GOT3 (cell line): Measurements from ENCODE around the gene ITPK1.

ENCODE experiments used
- DNase-seq: peaks from one replicate; lab custom pipeline; 2025; ENCODE audit warnings: mixed read lengths; lab: John Stamatoyannopoulos, UW

ITPK1 gene

DNA sequence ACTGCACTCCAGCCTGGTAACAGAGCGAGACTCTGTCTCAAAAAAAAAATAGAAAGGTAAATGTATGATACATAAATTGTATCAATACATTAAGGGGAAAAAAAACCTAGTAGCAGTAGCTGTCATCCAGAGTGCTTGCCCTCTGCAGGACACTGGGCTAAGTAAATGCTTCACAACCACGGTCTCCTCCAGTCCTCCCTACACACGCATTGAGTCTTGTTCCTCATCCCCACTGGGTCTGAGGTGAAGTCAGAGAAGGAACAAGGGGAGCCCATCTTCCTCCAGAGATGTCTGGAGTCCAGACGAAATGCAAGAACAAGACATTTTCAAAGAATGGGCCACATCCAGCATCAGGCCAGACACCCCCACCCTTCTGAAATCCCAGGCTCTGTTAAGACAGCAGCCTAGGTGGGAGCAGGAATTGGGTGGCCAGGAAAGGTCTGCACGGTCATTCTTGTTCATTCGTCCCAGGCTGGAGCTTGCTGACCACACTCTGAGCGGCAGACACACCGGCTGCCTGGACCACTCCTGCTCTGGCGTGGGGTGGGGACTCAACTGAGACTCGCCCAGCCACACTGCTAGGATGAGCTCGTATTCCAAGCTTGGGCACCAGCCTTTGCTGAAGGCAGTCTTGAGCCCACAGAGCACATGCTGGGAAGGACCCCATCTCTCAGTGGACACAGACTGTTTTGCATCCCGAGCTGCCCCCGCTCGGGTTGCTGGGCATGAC, 147.3 kb downstream of the ITPK1 start:
- no peak for DNase-seq

DNA sequence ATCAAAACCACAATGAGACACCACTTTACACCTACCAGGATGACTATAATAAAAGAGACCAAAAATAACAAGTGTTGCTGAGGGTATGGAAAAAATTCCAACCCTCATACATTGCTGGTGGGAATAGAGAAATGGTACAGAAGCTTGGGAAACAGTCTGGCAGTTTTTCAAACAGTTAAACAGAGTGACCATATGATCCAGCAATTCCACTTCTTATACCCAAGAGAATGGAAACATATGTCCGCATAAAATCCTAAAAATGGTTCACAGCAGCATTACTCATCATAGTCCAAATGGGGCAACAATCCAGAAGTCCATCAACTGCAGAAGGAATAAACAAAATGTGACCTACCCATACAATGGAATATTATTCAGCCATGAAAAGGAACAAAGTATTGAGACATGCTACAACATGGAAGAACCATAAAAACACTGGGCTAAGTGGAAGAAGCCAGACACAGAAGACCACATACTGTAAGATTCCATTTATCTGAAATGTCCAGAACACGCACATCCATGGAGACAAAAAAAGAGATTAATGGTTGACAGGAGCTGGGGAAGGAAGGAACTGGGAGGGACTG, 148.3 kb downstream of the ITPK1 start:
- no peak for DNase-seq

DNA sequence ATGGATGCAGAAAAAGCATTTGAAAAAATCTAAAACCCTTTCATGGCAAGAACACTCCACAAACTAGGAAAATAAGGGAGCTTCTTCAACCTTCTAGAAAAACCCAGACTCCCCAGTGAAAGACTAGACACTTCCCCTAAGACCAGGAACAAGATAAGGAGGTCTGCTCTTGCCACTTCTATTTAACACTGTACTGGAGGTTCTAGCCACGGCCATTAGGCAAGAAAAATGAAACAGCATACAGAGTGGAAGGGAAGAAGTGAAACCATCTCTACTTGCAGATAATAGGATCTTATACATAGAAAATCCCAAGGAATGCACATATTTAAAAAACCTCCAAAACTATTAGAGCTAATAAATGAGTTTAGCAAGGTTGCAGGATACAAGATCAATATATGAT, 150.4 kb downstream of the ITPK1 start:
- no peak for DNase-seq

DNA sequence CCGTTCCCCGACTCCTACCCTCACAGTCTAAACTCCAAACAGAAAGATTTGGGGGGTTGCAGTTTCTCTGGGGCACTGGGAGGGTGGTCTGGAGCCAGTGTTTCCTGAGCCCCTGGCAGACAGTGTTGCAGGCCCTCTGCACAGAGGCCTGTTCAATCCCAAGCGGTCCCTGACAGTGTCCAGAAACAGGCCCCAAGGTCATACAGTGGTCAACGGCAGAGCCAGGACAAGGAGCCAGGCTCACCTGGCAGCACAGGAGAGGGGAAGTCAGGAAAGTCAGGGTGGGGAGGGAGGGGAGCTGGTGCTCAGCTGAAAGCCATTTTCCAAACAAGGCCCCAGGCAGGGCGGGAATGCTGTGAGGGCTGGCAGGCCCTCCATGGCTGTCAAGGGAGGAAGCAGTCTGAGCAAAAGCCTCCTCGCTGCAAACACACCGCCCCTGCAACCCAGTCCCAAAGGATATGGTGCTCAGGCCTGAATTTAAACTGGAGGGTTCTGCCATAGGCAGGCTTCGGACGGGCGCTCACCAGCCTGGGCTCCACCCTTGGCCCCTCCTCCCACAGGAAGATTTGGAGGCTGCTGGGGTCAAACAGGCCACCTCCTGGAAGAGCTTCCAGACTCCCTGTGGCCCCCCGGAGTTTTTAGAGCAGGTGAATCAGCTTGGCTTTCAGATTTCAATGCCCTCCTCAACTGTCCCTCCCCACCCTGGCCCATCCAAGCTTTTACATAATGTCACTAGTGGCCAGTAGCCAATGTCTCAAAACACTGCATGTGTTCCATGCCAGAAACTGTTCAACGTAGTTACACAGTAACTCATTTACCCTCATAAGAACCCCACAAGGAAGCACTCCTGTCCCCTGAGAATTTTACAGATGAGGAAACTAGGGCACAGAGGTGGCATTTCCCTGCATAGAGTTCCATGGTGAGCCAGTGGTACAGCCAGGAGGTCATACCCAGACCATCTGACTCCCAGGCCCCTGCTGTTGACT, 151.3 kb downstream of the ITPK1 start:
- no peak for DNase-seq

DNA sequence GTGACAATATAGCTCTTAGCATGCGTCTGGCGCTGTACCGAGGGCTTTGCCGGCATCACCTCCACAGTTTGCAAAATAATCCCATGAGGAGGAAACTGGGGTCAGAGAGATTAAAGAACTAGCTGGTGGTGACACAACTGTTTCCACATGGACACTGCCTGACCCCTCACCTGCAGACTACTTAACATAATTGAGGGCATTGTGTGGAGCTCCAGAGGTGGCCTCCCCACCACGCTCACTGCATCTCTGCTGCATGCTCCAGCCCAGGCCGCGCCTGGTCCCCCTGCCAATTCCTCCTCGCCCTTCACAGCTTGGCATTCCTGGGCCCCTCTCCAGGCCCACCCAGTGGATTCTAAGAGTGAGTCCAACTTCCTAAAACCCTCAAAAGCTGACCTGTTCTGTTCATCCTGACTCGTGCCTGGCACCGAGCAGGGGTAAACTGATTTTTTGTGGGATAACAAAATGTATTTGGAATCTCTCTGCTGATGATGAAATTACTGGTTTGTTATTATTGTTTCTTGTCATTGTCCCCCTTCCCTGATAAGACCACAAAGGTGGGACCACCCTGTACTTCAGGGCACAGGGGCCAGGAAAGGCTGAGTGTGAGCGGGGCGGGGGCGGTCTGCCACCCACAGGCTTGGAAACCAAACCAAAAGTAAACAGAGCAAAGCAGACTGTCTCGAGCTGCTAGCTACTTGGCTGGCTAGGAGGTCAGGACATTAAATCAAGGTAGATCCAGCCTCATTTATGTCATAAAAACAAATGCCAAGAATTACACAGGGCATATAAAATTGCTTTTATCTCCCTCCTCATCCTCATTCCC, 152.2 kb downstream of the ITPK1 start:
- no peak for DNase-seq

DNA sequence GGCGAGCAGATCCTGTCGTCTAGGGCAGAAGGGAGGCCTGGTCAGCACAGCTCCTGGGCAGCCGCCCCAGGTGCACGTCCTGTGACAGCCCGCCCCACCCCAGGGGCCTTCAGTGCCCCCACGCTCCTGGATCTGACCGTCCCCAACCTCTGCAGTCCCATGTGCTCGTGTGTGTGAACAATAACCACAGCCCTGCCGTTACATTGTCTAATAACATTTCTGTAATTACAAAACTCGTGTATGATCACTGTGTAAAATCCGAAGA, 153.0 kb downstream of the ITPK1 start:
- no peak for DNase-seq

DNA sequence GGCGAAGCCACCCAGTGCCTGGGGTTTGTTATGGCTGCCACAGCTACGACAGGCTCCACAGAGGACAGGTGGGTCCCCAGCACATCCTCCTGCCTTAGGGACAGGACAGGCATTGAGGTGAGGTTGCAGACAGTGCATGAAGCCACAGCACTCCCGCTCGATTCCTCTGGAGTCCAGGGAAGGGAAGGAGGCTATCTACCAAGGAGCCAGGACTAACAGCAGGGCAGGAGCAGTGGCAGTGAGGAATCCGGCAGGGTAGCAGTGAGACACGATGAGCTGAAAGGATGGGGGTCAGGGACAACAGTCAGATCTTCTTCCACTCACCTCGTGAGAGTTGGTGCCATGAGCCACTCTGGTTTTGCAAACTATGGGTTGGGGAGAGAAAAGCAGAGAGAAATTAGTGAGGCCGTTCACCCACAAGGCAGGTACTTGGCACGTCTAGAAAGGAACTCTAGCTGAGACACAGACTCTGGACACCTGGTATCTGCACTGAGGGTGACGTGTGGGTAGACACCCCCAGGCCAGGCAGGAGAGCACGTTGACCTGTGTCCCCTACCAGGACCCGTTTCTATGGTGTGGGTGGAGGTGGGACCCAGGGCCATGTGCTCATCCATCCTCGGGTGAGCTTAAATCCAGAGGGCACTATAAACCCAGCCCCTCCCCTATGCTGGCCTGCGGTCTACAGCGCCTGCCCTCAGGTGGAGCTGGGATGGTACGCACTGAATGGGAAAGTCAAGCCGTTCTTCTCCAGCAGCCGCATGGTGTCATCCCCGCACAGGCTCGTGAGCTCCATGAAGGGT, 153.5 kb downstream of the ITPK1 start:
- DNase-seq, result no peak

DNA sequence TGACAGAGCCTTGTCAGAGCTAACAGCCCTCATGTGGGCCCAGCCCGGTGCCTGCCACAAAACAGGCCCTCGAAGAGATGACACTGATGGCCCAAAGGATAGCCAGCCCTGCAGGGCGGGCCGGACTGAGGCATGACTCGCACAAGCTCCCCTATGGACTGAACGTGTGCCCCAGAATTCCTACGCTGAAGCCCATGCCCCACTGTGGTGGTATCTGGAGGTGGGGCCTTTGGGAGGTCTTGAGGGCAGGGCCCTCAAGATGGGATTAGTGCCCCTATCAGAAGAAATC, 154.2 kb downstream of the ITPK1 start:
- DNase-seq, result no peak

DNA sequence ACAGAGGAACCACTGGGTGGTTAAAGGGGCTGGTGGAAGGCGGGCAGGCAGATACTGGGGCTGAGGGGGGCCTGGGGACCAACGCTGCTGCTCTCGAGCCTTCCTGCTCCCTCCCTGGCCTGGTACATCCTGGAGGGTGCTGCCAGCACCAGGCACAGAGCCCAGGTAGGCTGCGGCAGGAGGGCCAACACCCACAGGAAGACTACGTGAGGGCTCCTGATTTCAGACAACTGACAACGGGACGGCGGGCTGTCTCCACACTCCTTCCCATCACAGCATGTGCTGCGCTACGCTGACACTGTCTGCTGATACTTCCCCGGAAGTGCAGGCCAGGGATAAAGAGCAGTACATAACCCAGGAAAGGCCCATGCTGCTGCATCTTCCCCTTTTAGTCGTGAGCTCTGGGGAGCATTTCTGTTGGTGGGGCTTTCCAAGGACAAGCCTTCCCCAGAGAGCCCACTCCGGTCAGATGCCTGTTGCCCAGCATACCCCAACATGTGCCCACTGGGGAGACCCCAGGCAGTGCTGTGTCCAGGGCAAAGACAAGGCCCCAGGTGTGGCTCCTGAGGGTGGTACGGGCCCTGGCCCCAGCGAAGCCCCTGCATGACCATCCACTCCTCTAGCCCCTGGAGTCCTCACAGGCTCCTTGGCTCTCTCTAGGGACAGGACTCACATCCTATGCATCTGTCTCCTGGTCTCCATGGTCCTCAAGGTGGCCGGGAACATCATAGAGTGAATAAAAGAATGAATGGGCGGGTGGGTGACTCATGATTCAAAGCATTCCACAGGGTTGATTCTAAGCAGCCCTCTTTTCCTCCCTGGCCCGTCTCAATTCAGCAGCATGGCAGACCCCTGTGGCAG, 154.8 kb downstream of the ITPK1 start:
- DNase-seq, result no peak

DNA sequence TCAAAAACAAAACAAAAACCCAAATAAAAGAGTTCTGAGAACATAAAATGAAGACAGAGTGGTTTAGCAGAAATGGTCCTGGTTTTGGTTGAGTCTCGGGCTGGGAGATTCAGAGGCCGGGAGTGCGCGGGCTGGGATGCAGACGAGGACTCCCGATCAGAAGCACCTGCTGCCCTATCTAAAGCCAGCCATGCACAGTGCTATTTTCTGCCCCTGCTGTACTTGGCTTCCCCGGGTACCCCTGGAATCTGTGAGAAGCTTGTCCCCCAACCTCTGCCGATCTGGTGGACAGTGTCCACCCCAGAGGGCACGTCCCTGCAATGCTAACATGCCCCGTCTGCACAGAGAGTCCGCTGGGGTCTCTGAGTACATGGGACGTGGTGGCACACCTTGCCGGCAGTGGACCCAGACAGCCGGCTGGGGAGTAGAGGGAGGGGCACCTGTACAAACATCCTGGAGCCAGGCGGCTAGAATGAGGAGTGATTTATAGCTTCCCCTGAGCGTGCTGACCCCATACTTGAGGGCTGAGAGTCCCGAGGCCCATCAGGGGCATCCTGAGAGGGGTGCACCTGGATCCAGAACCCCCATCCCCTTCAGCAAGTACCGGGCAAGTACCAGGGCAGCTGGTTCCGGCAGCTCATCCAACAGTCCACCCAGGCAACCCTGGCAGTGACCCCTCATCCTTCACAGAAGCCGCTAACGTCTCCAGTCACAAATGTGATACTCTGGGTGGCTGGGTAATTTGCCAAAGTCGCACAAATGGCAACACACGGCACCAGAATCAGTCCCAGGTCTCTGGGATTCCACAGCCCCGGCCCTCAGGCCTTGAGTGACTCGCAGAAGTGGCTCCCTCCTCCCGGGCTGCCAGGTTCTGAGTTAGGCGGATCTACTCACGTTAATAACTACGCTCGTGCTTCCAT, 155.7 kb downstream of the ITPK1 start:
- DNase-seq, result no peak

DNA sequence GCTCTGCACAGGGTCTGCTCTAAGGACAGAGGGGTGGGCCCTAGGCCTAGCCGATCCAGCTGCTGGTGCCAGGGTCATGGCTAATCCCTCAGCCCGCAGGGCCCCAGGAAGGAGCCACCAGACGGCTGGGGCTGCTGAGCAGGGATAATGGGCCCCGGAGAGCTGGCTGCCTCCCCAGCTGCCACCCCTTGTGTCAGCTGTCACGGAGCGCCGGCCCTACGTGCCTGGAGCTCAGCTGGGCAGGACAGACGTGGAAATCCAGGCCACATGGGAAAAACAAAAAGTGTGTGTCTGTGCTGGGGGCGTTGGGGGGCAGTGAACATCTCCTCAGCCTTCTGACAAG, 156.6 kb downstream of the ITPK1 start:
- DNase-seq, result no peak

DNA sequence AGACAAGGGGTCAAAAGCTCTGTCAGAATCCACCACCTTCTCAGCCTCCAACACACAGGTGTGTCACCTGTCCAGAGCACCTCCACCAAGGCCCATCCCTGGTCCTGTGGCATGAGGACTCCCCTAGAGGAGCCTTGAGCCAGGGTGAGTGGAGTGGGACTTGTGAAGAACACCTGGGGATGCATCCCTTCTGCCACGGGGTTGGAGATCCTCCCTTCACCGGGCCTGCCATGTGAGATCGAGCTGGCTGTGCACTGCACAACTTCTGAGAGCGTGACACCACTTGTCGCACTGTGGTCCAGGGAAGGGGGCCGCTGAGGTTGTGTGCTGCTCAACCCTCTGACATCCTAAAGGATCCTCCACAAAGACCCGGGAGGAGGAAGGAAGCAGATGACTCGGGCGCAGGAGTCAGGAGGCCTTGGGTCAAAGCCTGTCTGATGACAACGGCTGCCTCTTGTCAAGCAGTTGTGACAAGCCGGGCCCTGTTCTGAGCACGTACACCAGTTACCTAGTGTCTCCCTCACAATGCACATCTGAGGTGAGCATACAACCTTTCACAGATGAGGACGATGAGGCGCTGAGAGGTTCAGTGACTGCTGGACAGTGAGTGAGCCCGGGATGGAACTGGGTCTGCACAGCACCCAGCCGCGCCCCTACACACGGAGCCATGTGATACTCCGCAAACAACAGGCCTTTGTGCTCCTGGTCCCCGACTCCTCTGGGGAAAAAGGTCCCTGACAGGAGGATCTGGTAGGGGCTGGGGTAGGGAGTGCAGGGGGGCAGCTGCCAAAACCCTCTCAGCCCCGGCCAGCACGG, 157.1 kb downstream of the ITPK1 start:
- DNase-seq, result no peak

DNA sequence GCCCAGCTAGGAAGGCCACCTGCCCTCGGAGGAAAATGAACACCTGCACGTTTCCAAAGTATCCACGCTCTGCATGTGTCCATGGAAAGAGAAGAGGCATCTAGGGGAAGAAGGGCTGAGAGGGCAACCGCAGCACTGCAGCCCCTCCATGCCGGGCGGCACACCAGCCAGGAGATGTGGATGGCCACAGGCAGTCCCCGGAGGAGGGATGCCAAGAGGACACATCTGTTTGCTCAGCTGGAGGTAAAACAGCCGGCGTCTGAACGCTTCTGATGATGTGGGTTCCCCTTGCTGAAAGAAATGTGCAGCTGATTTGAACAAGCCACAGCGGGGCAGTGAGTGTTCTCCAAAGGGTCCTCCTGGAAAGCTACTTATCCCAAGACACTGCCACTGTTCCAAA, 158.8 kb downstream of the ITPK1 start:
- no peak for DNase-seq

DNA sequence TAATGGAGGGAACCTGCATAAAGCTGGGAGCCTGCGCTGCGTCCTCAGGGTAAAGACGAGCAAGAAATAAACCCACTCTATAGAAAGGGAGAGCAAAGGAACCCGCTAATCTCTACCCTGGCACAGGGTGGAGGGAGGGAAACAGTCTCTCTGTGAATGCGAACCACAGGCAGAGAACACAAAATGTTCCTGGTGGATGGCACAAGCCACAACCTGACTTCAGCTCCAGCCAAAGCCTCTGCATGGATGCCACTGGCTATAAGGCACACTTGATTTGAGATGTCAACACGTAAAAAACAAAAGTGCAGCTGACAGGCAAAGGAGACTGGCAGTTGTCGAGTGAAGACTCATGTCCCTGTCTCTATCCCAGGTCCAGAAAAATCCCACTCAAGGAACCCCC, 160.3 kb downstream of the ITPK1 start:
- no peak for DNase-seq

DNA sequence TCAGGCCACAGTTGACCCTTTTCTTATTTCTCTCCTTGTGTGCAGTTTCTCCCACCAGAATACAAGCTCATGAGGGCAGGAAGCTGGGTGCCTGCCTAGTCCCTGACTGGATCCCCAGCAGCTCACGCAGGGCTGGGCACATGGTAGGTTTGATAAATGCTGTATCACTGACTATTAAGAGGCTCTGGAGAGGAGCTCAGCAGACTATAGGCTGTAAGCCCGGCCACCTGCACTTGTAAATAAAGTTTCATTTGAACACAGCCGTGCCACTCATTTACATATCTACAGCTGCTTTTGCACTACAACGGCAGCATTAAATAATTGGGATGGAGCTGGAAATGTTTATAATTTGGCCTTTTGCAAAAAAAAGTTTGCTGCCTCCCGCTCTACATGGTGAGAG, 160.8 kb downstream of the ITPK1 start:
- DNase-seq, result no peak

DNA sequence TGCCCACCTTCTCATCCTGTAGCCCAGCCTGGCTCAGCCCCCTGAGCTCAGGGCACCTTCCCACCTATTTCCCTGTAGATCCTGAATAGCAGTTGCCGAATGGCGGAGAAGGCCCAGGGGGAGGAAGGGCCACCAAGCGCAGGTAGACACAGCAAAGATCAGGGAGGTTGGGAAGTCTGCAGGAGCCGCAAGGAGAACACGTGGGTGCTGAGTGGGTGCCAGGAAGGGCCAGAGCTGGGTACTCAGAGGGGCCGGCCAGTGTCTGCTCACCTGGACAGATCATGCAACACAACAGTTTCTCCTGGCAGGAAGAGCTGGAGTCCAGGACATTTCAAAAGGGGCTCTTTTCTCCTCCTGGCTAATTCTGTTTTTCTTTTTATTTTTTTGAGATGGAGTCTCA, 162.2 kb downstream of the ITPK1 start:
- DNase-seq, result no peak

DNA sequence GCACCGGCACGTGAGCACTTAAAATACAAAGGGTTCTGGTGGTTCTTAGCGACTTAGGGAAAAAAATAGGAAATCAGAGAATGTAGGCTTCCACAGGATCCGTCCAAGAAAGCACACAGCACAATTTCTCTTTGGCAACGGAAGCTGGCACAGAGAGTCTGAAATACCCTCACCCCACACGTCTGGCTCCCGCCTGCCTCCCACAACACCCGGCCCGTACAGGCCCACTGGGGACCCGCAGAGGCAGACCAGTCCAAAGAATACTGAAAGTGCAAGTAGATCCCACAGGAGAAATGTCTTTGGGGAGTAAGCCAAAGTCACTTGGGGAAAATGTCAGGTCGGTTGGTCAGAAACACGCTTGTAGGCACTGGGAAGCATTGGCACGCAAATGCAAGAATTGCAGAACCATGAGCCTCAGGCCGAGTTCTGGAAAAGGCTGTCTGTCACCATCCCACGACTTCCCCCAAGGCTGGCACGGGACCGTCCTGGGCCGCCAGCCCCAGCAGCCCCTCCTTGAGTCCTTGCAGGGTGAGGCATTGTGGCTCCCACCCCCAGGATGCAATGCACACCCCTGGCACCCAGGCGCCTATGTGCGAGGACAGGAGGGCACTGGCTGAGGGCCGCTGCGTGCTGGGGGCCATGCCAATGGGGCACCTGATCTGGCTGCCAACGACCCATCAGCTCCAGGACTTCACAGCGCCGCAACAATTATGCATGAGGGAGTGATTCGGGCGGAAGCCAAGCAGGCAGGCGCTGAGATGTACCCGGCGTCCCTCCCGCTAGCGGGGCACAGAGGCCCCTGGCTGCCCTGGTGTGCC, 163.0 kb downstream of the ITPK1 start:
- DNase-seq, result no peak

DNA sequence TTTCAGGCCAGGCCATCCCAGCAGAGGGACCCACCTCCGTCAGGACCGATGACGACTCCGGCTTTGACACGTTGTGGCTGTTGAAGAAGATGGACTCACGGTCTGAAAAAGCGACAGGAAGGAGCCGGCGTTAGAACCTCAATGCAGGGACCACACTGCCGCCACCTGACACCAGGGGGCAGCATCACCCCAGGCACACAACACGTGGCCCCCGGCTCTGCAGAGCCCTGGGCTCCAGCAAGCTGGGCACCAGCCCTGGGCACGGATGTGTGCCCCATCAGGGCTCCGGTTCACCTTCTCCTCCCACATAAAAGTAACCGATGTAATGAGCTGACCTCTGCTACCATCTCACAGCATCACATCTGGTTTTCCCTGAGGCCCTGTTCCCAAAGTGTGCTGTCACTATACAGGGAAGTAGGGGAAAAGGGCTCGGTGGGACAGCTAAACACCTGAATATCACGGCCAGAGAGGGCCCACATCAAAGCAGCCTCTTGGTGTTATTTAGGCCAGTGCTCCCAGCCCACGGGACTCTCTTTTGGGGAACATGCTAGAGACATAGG, 163.7 kb downstream of the ITPK1 start:
- DNase-seq, result peak; percentile 3
